ENCODE results near the gene SELENON. TPM values are rescaled to one million over a fixed set of nuclear protein-coding genes. Genes with fewer than 3 reads are reported as not detected.

Gene SELENON
- total and polyA plus RNA-seq, 2 of the 13 experiments (the other 11 are each of a cell fraction or from before 2014, with no cell fraction given): 3.8 to 8.0 TPM

- no peak for TF ChIP-seq ZNF407 (CRISPR knock-in tag; IDR thresholded peaks at IDR 0.05; ENCODE audit: not compliant biosample characterization)
- TF ChIP-seq FOSL2 (CRISPR knock-in tag; IDR thresholded peaks at IDR 0.05): no peak; the same call in 1 of the 2 replicates
- TF ChIP-seq ZNF597 (CRISPR knock-in tag; IDR thresholded peaks at IDR 0.05): no peak
- peak; percentile 22; the same call in 1 of the 2 replicates for TF ChIP-seq MEIS1 (CRISPR knock-in tag; IDR thresholded peaks at IDR 0.05; ENCODE audit: borderline replicate concordance)
- no peak for TF ChIP-seq NR1H2 (CRISPR knock-in tag; IDR thresholded peaks at IDR 0.05; ENCODE audit: borderline replicate concordance, low read depth)
- TF ChIP-seq TRIM24 (CRISPR knock-in tag; IDR thresholded peaks at IDR 0.05): no peak
- peak; percentile 28; the same call in 1 of the 2 replicates for TF ChIP-seq ZNF24 (IDR thresholded peaks at IDR 0.05)
- no peak for TF ChIP-seq ZNF484 (CRISPR knock-in tag; IDR thresholded peaks at IDR 0.05; ENCODE audit: borderline replicate concordance, low read depth)
- 0 out of 2 replicates have a peak, but pooled peaks have one; percentile 60 for TF ChIP-seq ZNF180 (CRISPR knock-in tag; IDR thresholded peaks at IDR 0.05; ENCODE audit: borderline replicate concordance, low read depth)
- TF ChIP-seq RXRB (CRISPR knock-in tag; IDR thresholded peaks at IDR 0.05; ENCODE audit: borderline replicate concordance): peak; percentile 30; the same call in 1 of the 2 replicates
- TF ChIP-seq TMF1 (CRISPR knock-in tag; IDR thresholded peaks at IDR 0.05; ENCODE audit: low read depth): peak; percentile 70
- TF ChIP-seq ATF4 (CRISPR knock-in tag; IDR thresholded peaks at IDR 0.05): peak in 1 of 2 experiments; percentile 74; a peak in 2 of 4 replicates
- TF ChIP-seq LRRFIP1 (CRISPR knock-in tag; conservative IDR thresholded peaks at IDR 0.05): no peak
- TF ChIP-seq ZNF747 (CRISPR knock-in tag; IDR thresholded peaks at IDR 0.05; ENCODE audit: borderline replicate concordance): no peak
- no peak for TF ChIP-seq RARA (CRISPR knock-in tag; IDR thresholded peaks at IDR 0.05)
These were observed 59.2 kb downstream of the SELENON start, which contains the start of gene AUNIP (continued) for GRCh38 chr1:25858906-25859789.
